ENCODE results near the gene SLC16A1. TPM values are rescaled to one million over a fixed set of nuclear protein-coding genes. Genes with fewer than 3 reads are reported as not detected.

The SLC16A1 gene
- total RNA-seq, 1 experiment from 2014 or later, result 101 TPM

DNA sequence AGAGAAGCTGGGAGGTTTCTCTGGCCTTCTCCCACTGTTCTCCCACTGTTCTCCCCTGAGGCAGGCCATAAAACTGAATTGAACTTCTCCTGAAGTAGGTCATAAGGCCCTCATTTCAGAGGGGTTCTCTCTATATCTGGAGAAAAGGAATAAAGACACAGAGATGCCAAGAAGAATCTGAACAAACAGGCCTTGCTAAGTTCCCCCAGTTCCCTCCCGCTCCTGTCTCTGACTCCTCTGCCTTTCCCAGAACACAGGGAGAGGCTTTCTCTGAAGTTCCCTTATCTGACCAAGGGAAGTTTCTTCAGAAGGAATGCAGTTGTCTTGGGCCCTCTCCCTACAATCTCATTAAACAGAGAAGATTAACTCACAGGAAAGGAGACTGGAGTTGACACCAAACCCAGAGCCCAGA is 83.4 kb downstream of the SLC16A1 start:
- BruUV-seq (replicated peaks), result no TSS peak
- Histone ChIP-seq H3K27ac (ENCODE audit: low read depth, low read length, poor library complexity, severe bottlenecking) (no peak overlapping the region), H3K27me3 (replicated peaks; ENCODE audit: insufficient read depth, low read depth, low read length, poor library complexity) (no peaks in the 10 kb centered on the region), H3K36me3 (ENCODE audit: insufficient read depth, low read length, poor library complexity, severe bottlenecking) (no peaks in the 10 kb centered on the region), H3K4me3 (ENCODE audit: low read depth, low read length, poor library complexity, severe bottlenecking) (no peak overlapping the region), H3K9me3 (ENCODE audit: low read depth, low read length, poor library complexity, severe bottlenecking) (no peaks in the 10 kb centered on the region), H3K4me1 (ENCODE audit: insufficient read depth, low read length, poor library complexity, severe bottlenecking) (no peaks in the 10 kb centered on the region)
- ChIA-PET POLR2A (ENCODE audit: low non-redundant PET) (no interaction called here), CTCF (no interaction called here)
- no peak for DNase-seq (ENCODE audit: low spot score)
- intact Hi-C loops (cut with micrococcal nuclease; ENCODE audit: unreplicated experiment), result no loop called here
- TF ChIP-seq, protein P1, sequence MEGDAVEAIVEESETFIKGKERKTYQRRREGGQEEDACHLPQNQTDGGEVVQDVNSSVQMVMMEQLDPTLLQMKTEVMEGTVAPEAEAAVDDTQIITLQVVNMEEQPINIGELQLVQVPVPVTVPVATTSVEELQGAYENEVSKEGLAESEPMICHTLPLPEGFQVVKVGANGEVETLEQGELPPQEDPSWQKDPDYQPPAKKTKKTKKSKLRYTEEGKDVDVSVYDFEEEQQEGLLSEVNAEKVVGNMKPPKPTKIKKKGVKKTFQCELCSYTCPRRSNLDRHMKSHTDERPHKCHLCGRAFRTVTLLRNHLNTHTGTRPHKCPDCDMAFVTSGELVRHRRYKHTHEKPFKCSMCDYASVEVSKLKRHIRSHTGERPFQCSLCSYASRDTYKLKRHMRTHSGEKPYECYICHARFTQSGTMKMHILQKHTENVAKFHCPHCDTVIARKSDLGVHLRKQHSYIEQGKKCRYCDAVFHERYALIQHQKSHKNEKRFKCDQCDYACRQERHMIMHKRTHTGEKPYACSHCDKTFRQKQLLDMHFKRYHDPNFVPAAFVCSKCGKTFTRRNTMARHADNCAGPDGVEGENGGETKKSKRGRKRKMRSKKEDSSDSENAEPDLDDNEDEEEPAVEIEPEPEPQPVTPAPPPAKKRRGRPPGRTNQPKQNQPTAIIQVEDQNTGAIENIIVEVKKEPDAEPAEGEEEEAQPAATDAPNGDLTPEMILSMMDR (conservative IDR thresholded peaks at IDR 0.05; ENCODE audit: low read depth, low read length), result no peak
- TF ChIP-seq EZH2 (IDR thresholded peaks at IDR 0.05; ENCODE audit: borderline replicate concordance, low read depth, low read length, poor library complexity, severe bottlenecking), result no peak

DNA sequence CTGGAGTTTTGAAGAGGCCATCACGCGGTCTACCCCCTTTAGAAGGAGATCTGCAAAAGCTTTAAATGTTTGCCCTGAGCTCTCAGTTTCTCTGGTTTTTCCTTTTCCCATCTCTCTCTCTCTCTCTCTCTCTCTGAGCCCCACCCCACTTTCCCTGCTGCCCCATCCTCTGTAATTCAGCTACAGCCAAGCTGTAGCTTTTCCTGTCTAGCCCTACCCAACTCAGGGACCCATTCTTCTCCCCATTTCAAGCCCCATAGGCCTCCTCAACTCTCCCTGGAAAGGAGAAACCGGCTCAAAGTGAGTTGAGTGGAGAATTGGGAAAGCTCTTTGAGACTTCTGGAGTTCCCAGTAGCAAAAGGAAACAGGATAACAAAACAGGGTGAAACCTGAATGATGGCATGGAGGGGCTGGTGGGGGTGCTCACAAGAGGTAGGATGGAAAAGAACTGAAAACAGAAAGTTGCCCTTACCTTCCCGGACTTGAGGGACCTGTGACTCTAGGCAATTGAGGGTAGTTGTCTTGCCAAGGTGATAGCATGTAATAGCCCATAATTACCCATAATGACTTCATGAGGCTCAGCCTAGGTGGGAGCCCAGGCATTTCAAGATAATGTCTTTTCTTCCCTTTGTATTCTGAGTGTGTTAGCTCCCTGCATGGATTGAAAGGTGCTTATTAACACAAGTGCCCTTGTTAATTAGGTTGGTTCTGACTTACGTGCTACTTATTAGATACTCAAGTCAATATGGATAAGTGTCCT is 84.9 kb downstream of the SLC16A1 start:
- CTCF ChIA-PET, result no interaction called here
- Histone ChIP-seq H3K4me1 (ENCODE audit: insufficient read depth, low read length, poor library complexity, severe bottlenecking) (no peaks in the 10 kb centered on the region), H3K9me3 (ENCODE audit: low read depth, low read length, poor library complexity, severe bottlenecking) (no peaks in the 10 kb centered on the region), H3K27me3 (replicated peaks; ENCODE audit: insufficient read depth, low read depth, low read length, poor library complexity) (no peaks in the 10 kb centered on the region), H3K27ac (ENCODE audit: low read depth, low read length, poor library complexity, severe bottlenecking) (no peak overlapping the region), H3K36me3 (ENCODE audit: insufficient read depth, low read length, poor library complexity, severe bottlenecking) (no peaks in the 10 kb centered on the region), H3K4me3 (ENCODE audit: low read depth, low read length, poor library complexity, severe bottlenecking) (no peak overlapping the region)
- no peak for DNase-seq (ENCODE audit: low spot score)
- POLR2A ChIA-PET (ENCODE audit: low non-redundant PET), result no interaction called here
- TF ChIP-seq, protein P1 (conservative IDR thresholded peaks at IDR 0.05; ENCODE audit: low read depth, low read length), result no peak
- TF ChIP-seq EZH2 (IDR thresholded peaks at IDR 0.05; ENCODE audit: borderline replicate concordance, low read depth, low read length, poor library complexity, severe bottlenecking), result no peak
- intact Hi-C loops (cut with micrococcal nuclease; ENCODE audit: unreplicated experiment), result no loop called here
- BruUV-seq (replicated peaks), result no TSS peak

DNA sequence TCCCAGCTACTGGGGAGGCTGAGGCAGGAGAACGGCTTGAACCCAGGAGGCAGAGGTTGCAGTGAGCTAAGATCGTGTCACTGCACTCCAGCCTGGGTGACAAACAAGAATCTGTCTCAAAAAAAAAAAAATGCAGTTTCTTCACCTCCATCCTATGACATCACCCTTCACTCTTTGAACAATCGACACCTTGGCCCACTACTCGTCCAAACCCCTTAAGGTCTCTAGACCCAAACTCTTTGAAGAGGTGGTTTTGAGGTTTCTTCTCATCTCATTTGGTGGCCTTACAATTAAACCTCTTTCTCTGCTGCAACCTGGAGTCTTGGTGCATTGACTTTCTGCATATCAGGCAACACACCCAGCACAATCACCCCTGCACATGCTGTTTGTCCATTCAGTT is 86.1 kb downstream of the SLC16A1 start:
- DNase-seq (ENCODE audit: low spot score), result no peak
- Histone ChIP-seq H3K27ac (ENCODE audit: low read depth, low read length, poor library complexity, severe bottlenecking) (no peak overlapping the region), H3K4me1 (ENCODE audit: insufficient read depth, low read length, poor library complexity, severe bottlenecking) (no peaks in the 10 kb centered on the region), H3K27me3 (replicated peaks; ENCODE audit: insufficient read depth, low read depth, low read length, poor library complexity) (no peaks in the 10 kb centered on the region), H3K36me3 (ENCODE audit: insufficient read depth, low read length, poor library complexity, severe bottlenecking) (no peaks in the 10 kb centered on the region), H3K9me3 (ENCODE audit: low read depth, low read length, poor library complexity, severe bottlenecking) (no peaks in the 10 kb centered on the region), H3K4me3 (ENCODE audit: low read depth, low read length, poor library complexity, severe bottlenecking) (no peak overlapping the region)
- BruUV-seq (replicated peaks), result no TSS peak
- ChIA-PET POLR2A (ENCODE audit: low non-redundant PET) (no interaction called here), CTCF (no interaction called here)
- TF ChIP-seq EZH2 (IDR thresholded peaks at IDR 0.05; ENCODE audit: borderline replicate concordance, low read depth, low read length, poor library complexity, severe bottlenecking), result no peak
- TF ChIP-seq, protein P1 (conservative IDR thresholded peaks at IDR 0.05; ENCODE audit: low read depth, low read length), result no peak
- intact Hi-C loops (cut with micrococcal nuclease; ENCODE audit: unreplicated experiment), result no loop called here
